HepG2 (cell line): ENCODE data around the gene GSS. TPM values are rescaled to one million over a fixed set of nuclear protein-coding genes. Genes with fewer than 3 reads are reported as not detected.

ENCODE experiments used
- ADNP ChIP-seq: sonication (generic); formaldehyde crosslinking; IDR thresholded peaks from 2 replicates; pipeline ENCODE4 v1.4.0; 2020; ENCODE audit warnings: missing genetic modification reagents
- ATAD3A ChIP-seq: sonication (generic); formaldehyde crosslinking; IDR thresholded peaks from 2 replicates; pipeline ENCODE4 v1.4.0; 2020; ENCODE audit warnings: missing genetic modification reagents
- CENPX ChIP-seq: sonication (generic); formaldehyde crosslinking; IDR thresholded peaks from 2 replicates; pipeline ENCODE4 v1.9.0; 2021; ENCODE audit warnings: mild to moderate bottlenecking, missing genetic modification reagents, moderate library complexity
- ELF4 ChIP-seq: sonication (generic); formaldehyde crosslinking; IDR thresholded peaks from 2 replicates; pipeline ENCODE4 v1.5.0; 2020; ENCODE audit warnings: missing genetic modification reagents, mild to moderate bottlenecking, moderate library complexity, borderline replicate concordance
- FOXK1 ChIP-seq: sonication (generic); formaldehyde crosslinking; IDR thresholded peaks from 2 replicates; pipeline ENCODE4 v1.4.0; 2020; ENCODE audit warnings: low read depth, missing genetic modification reagents, borderline replicate concordance
- MEF2D ChIP-seq: sonication (generic); formaldehyde crosslinking; IDR thresholded peaks from 2 replicates; pipeline ENCODE4 v1.5.1; 2020; ENCODE audit warnings: mild to moderate bottlenecking, missing genetic modification reagents
- NPAS2 ChIP-seq: sonication (generic); formaldehyde crosslinking; IDR thresholded peaks from 2 replicates; pipeline ENCODE4 v1.8.0; 2022; ENCODE audit warnings: mild to moderate bottlenecking, missing genetic modification reagents, borderline replicate concordance
- RXRA ChIP-seq: sonication (generic); formaldehyde crosslinking; IDR thresholded peaks from 2 replicates; pipeline ENCODE4 v1.5.1; 2020; ENCODE audit warnings: missing genetic modification reagents
- SNAI1 ChIP-seq: sonication (generic); formaldehyde crosslinking; IDR thresholded peaks from 2 replicates; pipeline ENCODE4 v1.5.0; 2020; ENCODE audit warnings: mild to moderate bottlenecking, missing genetic modification reagents, borderline replicate concordance
- THAP11 ChIP-seq: IDR thresholded peaks from 2 replicates; pipeline ENCODE4 v1.6.1; 2016; ENCODE audit warnings: missing biosample characterization, missing genetic modification reagents
- ZFP90 ChIP-seq: sonication (generic); formaldehyde crosslinking; IDR thresholded peaks from 2 replicates; pipeline ENCODE4 v1.8.0; 2022; ENCODE audit warnings: missing genetic modification reagents, mild to moderate bottlenecking, inconsistent platforms, borderline replicate concordance
- ZNF383 ChIP-seq: sonication (generic); formaldehyde crosslinking; IDR thresholded peaks from 2 replicates; pipeline ENCODE4 v1.4.0; 2020; ENCODE audit warnings: missing genetic modification reagents, mild to moderate bottlenecking, borderline replicate concordance
- ZNF577 ChIP-seq: sonication (generic); formaldehyde crosslinking; IDR thresholded peaks from 2 replicates; pipeline ENCODE4 v1.4.0; 2020; ENCODE audit warnings: mild to moderate bottlenecking, low read depth, missing genetic modification reagents, borderline replicate concordance
- ZNF598 ChIP-seq: sonication (generic); formaldehyde crosslinking; IDR thresholded peaks from 2 replicates; pipeline ENCODE4 v1.5.1; 2020; ENCODE audit warnings: mild to moderate bottlenecking, missing genetic modification reagents, borderline replicate concordance
- ZNF678 ChIP-seq: sonication (generic); formaldehyde crosslinking; IDR thresholded peaks from 2 replicates; pipeline ENCODE4 v1.4.0; 2020; ENCODE audit warnings: mild to moderate bottlenecking, missing genetic modification reagents
- ZNF891 ChIP-seq: sonication (generic); formaldehyde crosslinking; IDR thresholded peaks from 2 replicates; pipeline ENCODE4 v1.5.0; 2020; ENCODE audit warnings: mild to moderate bottlenecking, missing genetic modification reagents
- ZSCAN20 ChIP-seq: sonication (generic); formaldehyde crosslinking; IDR thresholded peaks from 2 replicates; pipeline ENCODE4 v1.4.0; 2020; ENCODE audit warnings: missing genetic modification reagents, mild to moderate bottlenecking, borderline replicate concordance
- polyA plus RNA-seq, 8 experiments: library from polyadenylated mRNA; depleted of rRNA in 3 of 8; stranded (reverse) in 7 of 8; unstranded in 1 of 8; fragments of >200 nt; fragmentation: Illumina TruSeq in 4 of 8; extraction: Trizol in 4 of 8; gene quantifications; 2 replicates each; pipeline versions ENCODE4 v1.2.1 to v1.2.3, GENCODE V29; 2011 to 2016; ENCODE audit warnings: low read depth in 4 of 8, missing spikeins in 1 of 8, mixed read lengths in 1 of 8; ENCODE audit not compliant: insufficient read depth in 1 of 8
- total RNA-seq, 5 experiments: library from RNA; depleted of rRNA; stranded (reverse); fragments of >200 nt; fragmentation: Illumina TruSeq; extraction: Trizol; gene quantifications; 2 replicates each; pipeline ENCODE4 v1.2.3, GENCODE V29; 2016; ENCODE audit warnings: low read depth in 1 of 5
- TF ChIP-seq, protein P1 (sequence below): sonication (generic); formaldehyde crosslinking; IDR thresholded peaks from 2 replicates; pipeline ENCODE4 v1.5.0; 2020; ENCODE audit warnings: missing genetic modification reagents
- TF ChIP-seq, protein P2 (sequence below): sonication (generic); formaldehyde crosslinking; IDR thresholded peaks from 2 replicates; pipeline ENCODE4 v1.9.0; 2021; ENCODE audit warnings: missing genetic modification reagents, mild to moderate bottlenecking, borderline replicate concordance
- TF ChIP-seq, protein P3 (sequence below): sonication (generic); formaldehyde crosslinking; IDR thresholded peaks from 2 replicates; pipeline ENCODE4 v1.4.0; 2020; ENCODE audit warnings: missing genetic modification reagents
- TF ChIP-seq, protein P4 (sequence below): sonication (generic); formaldehyde crosslinking; IDR thresholded peaks from 2 replicates; pipeline ENCODE4; 2020; ENCODE audit warnings: missing genetic modification reagents, mild to moderate bottlenecking, borderline replicate concordance

The GSS gene
- total and polyA plus RNA-seq, 2 of the 13 experiments (the other 11 are each of a cell fraction or from before 2014, with no cell fraction given), result 80.1 to 102 TPM

DNA sequence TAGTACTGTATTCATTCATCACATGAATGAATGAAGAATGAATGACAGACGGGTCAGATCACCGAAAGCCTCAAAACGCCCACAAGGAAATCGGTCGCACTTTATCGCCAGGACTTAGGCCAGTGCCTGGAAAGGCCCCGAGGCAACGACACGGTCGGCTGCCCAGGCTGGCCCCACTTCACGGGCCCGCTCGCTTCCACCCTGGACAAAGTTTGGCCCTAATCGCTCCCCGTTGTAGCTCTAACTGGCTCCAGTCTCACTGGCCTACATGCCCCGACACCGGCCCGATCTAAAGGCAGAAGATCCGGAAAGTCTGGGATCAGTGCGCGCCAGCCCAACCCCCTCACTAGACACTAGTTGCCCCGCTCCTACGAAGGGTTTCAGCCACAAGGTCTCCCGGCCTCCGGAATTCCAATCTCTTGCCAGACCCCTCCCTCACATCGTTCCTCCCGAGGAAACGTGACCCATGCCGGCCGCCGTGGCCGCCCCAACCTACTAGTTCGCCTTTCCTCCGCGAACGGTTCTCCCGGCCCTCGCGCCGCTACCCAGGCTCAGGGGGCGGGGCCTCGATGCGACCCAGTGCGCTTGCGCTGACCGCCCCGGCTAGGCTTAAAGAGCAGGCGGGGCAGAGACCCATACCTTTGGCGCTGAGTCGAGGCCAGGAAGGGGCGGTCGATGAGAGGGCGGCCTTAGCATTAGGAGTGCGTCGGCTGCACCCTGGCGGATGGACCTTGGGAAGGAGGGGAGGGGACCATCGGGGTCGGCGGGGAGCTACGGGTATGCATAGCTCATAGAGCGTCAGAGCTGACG, at the start of gene GSS, which contains the start of gene MYH7B (continued):
- peak; percentile 98 for TF ChIP-seq SNAI1
- 0 out of 2 replicates have a peak, but pooled peaks have one; percentile 84 for TF ChIP-seq ZSCAN20 (CRISPR knock-in tag)
- no peak; the same call in 1 of the 2 replicates for TF ChIP-seq ELF4 (CRISPR knock-in tag)
- peak; percentile 98 for TF ChIP-seq ZNF598 (CRISPR knock-in tag)
- TF ChIP-seq, protein P1, sequence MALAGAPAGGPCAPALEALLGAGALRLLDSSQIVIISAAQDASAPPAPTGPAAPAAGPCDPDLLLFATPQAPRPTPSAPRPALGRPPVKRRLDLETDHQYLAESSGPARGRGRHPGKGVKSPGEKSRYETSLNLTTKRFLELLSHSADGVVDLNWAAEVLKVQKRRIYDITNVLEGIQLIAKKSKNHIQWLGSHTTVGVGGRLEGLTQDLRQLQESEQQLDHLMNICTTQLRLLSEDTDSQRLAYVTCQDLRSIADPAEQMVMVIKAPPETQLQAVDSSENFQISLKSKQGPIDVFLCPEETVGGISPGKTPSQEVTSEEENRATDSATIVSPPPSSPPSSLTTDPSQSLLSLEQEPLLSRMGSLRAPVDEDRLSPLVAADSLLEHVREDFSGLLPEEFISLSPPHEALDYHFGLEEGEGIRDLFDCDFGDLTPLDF (CRISPR knock-in tag), result peak; percentile 67; the same call in 1 of the 2 replicates
- TF ChIP-seq ZNF678 (CRISPR knock-in tag), result peak; percentile 82
- TF ChIP-seq ZFP90 (CRISPR knock-in tag), result peak; percentile 99
- no peak for TF ChIP-seq NPAS2 (CRISPR knock-in tag)
- TF ChIP-seq MEF2D, result peak; percentile 90; the same call in 1 of the 2 replicates
- TF ChIP-seq ZNF383, result peak; percentile 100
- peak; percentile 67; the same call in 1 of the 2 replicates for TF ChIP-seq ATAD3A (CRISPR knock-in tag)
- TF ChIP-seq, protein P2, sequence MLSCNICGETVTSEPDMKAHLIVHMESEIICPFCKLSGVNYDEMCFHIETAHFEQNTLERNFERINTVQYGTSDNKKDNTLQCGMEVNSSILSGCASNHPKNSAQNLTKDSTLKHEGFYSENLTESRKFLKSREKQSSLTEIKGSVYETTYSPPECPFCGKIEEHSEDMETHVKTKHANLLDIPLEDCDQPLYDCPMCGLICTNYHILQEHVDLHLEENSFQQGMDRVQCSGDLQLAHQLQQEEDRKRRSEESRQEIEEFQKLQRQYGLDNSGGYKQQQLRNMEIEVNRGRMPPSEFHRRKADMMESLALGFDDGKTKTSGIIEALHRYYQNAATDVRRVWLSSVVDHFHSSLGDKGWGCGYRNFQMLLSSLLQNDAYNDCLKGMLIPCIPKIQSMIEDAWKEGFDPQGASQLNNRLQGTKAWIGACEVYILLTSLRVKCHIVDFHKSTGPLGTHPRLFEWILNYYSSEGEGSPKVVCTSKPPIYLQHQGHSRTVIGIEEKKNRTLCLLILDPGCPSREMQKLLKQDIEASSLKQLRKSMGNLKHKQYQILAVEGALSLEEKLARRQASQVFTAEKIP (CRISPR knock-in tag), result no peak
- TF ChIP-seq ZNF577 (CRISPR knock-in tag), result peak; percentile 98
- peak; percentile 99 for TF ChIP-seq ZNF891 (CRISPR knock-in tag)
- TF ChIP-seq CENPX (CRISPR knock-in tag), result no peak
- peak; percentile 88 for TF ChIP-seq RXRA (CRISPR knock-in tag)
- TF ChIP-seq, protein P3, sequence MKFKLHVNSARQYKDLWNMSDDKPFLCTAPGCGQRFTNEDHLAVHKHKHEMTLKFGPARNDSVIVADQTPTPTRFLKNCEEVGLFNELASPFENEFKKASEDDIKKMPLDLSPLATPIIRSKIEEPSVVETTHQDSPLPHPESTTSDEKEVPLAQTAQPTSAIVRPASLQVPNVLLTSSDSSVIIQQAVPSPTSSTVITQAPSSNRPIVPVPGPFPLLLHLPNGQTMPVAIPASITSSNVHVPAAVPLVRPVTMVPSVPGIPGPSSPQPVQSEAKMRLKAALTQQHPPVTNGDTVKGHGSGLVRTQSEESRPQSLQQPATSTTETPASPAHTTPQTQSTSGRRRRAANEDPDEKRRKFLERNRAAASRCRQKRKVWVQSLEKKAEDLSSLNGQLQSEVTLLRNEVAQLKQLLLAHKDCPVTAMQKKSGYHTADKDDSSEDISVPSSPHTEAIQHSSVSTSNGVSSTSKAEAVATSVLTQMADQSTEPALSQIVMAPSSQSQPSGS (CRISPR knock-in tag), result peak; percentile 80
- TF ChIP-seq, protein P4, sequence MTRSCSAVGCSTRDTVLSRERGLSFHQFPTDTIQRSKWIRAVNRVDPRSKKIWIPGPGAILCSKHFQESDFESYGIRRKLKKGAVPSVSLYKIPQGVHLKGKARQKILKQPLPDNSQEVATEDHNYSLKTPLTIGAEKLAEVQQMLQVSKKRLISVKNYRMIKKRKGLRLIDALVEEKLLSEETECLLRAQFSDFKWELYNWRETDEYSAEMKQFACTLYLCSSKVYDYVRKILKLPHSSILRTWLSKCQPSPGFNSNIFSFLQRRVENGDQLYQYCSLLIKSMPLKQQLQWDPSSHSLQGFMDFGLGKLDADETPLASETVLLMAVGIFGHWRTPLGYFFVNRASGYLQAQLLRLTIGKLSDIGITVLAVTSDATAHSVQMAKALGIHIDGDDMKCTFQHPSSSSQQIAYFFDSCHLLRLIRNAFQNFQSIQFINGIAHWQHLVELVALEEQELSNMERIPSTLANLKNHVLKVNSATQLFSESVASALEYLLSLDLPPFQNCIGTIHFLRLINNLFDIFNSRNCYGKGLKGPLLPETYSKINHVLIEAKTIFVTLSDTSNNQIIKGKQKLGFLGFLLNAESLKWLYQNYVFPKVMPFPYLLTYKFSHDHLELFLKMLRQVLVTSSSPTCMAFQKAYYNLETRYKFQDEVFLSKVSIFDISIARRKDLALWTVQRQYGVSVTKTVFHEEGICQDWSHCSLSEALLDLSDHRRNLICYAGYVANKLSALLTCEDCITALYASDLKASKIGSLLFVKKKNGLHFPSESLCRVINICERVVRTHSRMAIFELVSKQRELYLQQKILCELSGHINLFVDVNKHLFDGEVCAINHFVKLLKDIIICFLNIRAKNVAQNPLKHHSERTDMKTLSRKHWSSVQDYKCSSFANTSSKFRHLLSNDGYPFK (CRISPR knock-in tag), result peak; percentile 99; the same call in 1 of the 2 replicates
- peak; percentile 93 for TF ChIP-seq FOXK1
- no peak for TF ChIP-seq ADNP
- TF ChIP-seq THAP11 (CRISPR knock-in tag), result peak; percentile 93
